Measurements from ENCODE around the gene SRSF10.
"Not testable (repeated sequence)": the region's sequence is repeated elsewhere in the genome, so short reads cannot be mapped to it uniquely, and the experiment has no call there.

Gene SRSF10

DNA sequence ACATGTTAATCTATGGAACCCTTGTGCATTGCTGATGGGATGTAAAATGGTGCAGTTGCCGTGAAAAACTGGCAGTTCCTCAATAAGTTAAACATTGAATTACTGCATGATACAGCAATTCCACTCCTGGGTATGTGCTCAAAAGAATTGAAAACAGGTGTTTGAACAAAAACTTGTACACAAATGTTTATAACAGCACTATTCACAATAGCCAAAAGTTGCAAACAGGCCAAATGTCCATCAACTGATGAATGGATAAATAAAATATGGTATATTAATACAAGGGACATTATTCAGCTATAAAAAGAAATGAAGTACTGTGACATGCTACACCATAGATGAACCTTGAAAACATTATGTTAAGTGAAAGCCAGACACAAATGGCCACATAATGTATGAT is 17.7 kb upstream of the SRSF10 start:
- DNase-seq (ENCODE audit: low spot score), result no peak

DNA sequence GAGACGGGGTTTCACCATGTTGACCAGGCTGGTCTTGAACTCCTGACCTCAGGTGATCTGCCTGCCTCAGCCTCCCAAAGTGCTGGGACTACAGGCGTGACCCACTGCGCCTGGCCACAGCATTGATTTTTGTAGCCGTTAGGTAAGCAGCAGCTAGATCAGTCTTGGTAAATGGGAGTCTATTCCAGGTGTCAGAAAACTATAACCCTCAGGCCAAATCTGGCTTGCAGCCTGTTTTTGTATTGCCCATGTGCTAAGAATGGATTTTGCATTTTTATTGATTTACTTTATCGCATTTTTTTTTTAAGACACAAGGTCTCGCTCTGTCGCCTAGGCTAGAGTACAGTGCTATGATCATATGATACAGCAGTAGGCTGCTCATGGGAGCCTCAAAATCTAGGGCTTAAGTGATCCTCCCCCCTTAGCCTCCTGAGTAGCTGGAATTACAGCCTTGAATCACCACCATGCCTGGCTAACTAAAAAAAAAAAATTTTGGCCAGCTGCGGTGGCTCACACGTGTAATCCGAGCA is 16.6 kb upstream of the SRSF10 start:
- DNase-seq (ENCODE audit: low spot score), result no peak

DNA sequence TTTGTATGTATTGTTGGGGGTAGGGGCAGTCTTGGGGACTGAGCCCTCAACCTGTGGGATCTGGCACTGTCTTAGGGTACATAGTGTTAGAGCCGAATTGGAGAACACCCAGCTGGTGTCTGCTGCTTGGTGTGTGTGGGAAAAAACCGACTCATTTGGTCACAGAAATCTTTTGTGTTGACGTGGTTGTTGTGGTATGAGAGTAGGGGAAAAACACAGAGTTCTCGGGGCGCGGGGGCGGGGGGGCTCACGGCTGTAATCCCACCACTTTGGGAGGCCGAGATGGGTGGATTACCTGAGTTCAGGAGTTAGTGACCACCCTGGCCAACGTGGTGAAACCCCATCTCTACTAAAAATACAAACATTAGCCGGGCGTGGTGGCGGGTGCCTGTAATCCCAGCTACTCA is 15.3 kb upstream of the SRSF10 start:
- DNase-seq (ENCODE audit: low spot score), result no peak

DNA sequence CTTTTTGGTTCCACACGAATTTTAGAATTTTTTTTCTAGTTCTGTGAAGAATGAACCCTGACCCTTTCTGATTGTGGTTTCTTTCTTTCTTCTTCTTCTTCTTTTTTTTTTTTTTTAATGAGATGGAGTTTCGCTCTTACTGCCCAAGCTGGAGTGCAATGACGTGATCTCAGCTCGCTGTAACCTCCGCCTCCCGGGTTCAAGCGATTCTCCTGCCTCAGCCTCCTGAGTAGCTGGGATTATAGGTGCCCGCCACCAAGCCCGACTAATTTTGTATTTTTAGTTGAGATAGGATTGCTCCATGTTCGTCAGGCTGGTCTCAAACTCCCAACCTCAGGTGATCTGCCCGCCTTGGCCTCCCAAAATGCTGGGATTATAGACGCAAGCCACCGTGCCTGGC is 11.9 kb upstream of the SRSF10 start:
- DNase-seq (ENCODE audit: low spot score), result not testable (repeated sequence)

DNA sequence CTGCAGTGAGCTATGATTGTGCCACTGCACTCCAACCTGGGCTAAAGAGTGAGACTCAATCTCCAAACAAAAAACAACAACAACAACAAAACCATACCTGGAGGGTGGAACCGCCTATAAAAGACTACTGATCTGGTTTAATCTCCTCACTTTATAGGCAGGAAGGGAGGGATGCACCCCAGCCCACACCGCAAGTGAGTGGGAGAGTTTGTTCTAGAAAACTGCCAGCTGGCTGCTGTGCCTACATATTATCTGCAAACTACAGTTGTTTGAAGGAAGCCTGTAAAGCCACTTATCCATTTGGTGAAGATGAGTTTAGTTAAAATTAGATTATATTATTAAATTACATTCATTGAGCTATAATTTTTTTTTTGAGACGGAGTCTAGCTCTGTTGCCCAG is 9.1 kb upstream of the SRSF10 start:
- no peak for DNase-seq (ENCODE audit: low spot score)

DNA sequence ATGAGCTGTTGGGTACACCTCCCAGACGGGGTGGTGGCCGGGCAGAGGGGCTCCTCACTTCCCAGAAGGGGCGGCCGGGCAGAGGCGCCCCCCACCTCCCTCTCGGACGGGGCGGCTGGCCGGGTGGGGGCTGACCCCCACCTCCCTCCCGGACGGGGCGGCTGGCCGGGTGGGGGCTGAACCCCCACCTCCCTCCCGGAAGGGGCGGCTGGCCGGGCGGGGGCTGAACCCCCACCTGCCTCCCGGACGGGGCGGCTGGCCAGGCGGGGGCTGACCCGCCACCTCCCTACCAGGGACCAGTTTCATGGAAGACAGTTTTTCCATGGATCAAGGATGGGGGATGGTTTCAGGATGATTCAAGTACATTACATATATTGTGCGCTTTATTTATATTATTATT is 6.9 kb upstream of the SRSF10 start:
- DNase-seq (ENCODE audit: low spot score), result not testable (repeated sequence)

DNA sequence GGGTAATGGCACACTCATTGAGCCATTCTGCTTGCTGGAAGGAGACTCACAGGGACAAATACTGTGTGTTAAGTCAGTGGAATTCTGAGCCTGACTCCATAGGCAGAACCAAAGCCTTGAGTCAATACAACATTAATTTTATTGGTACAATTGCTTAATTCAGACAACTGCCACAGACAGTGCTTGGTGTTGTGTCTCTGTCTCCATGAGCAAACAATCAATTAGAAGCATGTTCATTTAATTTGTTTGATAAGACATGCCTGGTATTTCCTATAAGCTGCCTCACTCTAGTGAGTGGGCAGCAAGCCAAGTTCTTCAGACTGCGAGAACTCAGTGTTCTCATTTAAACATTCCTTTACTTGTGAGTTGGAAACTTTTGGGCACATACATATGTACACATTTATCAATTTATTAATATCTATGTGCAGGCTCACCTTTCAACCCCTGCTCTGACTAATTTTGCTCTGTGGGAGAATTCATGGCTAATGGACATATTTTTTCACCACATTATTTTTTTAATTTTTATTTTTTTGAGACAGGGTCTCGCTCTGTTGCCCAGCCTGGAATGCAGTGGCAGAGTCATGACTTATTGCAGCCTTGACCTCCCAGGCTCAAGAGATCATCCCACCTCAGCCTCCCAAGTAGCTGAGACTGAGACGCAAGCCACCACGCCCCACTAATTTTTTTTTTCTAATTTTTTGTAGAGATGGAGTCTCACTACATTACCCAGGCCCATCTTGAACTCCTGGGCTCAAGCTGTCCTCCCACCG is 4.5 kb upstream of the SRSF10 start:
- DNase-seq (ENCODE audit: low spot score), result peak; percentile 72

DNA sequence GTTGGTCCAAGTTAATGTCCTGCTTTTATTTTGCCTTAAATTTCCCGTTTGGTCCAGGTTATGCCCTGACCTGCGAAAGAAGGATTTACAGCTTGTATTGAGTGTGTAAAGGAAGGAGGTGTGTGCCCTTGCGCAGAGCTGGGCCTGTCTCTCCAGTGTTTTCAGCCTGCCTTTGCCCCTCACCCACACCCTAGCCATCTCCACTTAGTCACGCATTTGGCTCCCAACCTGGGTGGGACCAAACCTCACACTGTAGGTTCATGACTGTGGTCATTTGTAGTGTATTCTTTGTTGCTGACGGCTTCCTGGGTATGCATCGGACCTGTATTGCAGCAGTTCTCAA is 572 bp upstream of the SRSF10 start:
- DNase-seq (ENCODE audit: low spot score), result peak; percentile 83

DNA sequence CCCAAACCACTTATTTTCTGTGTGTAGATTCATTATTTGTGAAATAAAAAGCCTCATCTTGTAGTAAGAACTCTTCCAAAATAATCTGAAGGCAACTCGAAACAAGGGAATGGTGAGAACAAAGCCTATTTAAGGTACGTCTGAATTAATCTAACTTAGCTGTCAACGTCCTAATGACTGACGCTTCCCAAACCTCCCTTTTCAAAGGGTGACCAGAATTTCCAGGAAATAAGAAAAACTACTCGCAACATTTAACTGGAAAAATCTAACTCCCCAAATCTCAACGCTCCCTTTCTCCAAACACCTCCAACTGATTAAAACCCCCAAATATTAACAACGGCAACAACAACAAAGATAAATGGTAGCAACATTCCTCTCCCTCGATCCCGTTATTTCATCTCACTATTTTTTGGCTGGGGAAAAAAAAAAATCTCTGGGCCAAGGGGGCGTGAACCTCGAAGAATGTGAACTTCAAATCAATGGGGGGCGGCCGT is 693 bp downstream of the SRSF10 start:
- peak; percentile 18 for DNase-seq (ENCODE audit: low spot score)

DNA sequence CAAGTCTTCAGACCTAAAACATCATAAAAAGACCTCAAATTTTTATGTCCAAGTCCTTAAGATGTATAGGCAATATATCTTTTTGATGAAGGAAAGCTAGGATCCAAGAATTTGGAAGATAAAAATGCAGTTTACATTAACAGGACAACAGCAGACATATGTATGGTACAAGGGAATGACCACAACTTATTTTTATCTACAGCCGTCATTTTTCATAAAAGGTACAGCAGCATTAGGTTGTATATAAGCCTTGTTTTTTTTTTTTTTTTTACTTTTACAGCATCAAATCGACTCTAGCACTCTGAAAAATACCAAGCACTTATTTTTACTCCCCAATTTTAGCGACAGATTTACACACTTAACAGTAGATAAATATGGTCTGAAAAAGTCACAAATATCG is 1.3 kb downstream of the SRSF10 start:
- DNase-seq (ENCODE audit: low spot score), result no peak

DNA sequence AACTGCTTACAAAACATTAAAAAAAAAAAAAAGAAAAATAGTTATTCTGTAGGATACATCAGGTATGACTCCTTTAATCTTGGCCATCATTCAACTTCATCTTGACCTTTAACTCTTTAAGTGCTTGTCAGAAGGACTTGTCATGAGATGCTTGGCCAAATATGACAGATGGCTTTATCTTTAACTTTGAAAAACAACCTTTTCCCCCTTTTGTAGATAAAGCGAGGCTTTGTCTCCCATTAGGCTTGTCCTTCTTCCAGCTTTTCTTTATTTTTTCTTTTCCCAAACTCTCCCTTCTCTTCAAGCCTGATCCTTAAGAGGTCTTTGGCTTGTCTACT is 2.3 kb downstream of the SRSF10 start:
- no peak for DNase-seq (ENCODE audit: low spot score)

DNA sequence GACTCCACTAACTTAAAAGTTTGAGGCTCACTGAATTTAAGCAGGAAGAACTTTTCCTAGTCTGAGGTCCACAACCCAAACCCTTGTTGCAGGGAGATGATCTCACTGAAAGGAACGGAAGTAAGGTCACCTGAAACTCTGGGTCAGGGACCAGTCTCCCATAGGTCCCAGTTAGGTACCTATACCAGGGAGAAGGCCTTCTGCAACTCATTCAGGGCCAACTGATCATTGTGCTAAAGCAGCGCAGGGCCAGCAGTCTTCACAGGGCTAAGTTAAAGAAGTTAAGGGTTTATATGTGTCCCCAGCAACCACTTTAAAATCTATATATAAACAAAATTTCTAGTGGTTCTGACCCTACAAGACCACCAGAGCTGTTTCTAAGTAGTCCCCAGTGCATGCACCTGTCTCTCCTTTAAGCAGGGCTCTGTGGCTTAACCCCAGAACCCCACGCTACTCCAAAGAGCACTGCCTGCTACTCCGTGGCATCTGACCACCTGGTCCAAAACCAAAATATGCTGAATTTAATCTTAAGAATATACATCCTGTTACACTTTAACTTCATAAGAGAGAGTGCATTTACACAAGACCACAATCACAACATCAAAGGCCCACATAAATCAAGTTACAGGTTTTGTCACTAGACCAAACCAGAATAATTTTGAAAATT is 2.8 kb downstream of the SRSF10 start:
- DNase-seq (ENCODE audit: low spot score), result peak; percentile 17

DNA sequence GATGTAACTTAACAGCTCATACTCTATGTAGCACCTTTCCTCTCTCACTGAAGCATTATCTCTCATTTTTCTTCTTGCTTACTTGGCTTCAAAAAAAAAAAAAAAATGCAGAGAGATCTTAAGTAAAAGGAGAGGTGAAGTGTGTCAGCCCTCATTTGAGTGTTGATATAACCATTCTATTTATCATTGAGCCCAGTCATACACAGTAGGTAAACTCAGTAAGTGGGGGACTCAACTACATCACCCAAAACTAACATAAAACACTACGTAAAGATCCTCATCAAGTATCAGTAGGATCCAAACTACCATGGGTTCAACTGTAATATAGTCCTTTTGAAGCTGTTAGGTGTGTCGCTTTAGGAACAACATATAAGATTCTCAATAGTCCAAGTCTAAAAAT is 12.3 kb downstream of the SRSF10 start:
- DNase-seq (ENCODE audit: low spot score), result no peak

DNA sequence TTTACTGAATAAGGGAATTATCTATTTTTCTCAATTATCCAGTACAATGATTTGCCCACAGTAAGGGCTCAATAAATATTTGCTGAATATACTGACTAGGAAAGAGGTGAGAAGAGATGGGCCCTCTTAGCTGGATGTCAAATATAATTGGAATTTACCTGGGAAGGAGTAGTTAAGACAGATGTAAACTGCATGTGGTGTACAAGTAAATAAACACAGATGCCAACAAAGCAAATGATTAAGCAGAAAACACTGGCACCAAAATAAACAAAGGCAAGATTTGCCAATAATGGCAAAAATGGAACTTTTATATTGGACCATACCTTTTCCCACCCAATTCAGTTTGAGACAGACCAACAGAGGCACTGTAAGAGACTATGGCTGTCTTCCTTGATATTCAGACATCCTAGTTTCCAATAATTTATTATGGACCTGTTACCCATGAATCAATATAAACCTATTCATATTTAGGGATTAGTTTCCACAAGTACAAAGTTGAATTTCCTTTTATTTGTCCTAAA is 13.1 kb downstream of the SRSF10 start:
- no peak for DNase-seq (ENCODE audit: low spot score)

DNA sequence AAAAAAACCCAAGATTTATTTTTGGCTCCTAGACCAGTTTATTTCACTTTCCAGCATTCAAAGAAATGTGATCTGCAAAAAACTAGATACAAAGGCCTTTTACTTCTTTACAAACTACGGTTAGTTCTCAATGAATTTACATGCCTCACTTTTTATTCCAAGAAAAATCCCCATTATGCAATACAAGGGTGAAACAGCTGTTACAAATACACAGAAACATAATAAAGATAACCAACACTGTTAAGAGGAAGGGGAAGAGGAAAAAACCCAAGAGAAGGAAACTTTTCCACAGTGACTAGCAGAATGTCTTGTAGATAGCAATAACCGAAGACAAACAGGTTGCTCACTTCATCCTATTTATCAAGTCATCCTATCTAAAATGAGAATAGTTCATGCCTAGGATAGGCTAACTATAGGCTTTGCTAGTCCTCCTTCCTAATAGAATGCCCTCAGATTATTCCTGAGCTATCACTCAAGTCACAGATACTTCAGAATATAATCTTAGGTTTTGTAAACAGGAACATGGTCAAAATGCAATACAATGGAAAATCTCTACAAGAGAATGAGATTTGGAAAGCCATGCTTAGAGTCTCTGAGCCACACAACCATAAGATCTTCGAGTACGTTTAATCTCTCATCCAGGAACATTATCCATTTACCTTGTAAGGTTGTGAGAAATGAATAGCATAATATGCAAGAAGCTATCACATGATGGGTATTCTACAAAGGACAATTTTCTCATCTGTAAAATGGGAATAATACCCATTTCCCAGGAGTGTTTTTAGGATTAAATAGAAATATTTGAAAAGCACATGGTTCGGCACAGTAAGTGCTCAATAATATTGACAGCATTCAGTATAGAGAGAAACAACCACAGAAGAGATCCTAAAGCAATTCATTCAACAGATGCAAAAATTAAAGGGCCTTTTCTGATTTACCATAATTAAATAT is 15.1 kb downstream of the SRSF10 start:
- DNase-seq (ENCODE audit: low spot score), result peak; percentile 19

DNA sequence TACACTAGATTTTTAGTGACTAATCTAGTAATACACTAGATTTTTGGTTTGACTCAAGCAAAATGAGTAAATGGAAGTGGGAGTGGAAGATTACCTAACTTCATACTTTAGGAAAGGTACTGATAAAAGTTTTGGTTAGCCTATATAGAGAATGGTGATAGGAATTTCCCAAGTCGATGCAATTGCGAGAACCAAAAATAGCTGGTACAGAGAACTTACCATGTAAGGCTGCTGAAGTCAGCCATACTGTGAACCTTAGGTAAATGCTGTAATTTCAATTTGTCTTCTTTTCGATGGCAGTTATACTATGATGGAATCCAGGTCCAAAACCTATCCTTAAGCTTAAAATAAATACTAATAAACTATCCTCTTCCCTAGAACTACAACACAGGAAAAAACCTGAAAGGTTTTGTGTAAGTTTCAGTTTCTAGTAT is 15.9 kb downstream of the SRSF10 start:
- peak; percentile 27 for DNase-seq (ENCODE audit: low spot score)

DNA sequence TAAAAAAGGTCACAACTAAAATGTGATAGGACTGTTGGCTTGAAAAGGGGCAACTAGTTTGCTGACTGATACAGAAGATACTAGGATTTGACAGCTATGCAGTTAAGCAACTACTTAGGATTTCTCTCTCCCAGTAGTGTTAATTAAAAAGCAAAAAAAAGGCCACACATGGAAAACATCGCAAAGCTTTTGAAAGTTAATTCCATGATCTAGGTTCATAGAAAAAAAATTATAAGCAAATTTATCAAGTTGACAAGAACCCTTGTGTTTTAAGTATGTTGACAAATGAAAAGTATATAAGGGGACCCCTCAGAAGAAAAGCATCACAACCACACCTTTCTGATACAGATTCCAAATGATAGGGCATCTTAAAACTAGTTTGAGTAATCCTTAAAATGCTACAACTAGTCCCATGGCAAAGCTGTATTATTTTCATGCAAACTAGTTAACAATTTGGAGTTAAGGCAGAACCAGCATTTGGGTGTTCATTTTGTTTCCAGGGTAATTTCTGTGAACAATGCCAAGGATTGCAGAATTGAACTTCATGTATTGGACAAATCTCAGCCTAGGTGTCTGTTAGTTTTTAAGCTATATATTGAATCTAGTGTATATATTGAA is 16.4 kb downstream of the SRSF10 start:
- DNase-seq (ENCODE audit: low spot score), result peak; percentile 14

DNA sequence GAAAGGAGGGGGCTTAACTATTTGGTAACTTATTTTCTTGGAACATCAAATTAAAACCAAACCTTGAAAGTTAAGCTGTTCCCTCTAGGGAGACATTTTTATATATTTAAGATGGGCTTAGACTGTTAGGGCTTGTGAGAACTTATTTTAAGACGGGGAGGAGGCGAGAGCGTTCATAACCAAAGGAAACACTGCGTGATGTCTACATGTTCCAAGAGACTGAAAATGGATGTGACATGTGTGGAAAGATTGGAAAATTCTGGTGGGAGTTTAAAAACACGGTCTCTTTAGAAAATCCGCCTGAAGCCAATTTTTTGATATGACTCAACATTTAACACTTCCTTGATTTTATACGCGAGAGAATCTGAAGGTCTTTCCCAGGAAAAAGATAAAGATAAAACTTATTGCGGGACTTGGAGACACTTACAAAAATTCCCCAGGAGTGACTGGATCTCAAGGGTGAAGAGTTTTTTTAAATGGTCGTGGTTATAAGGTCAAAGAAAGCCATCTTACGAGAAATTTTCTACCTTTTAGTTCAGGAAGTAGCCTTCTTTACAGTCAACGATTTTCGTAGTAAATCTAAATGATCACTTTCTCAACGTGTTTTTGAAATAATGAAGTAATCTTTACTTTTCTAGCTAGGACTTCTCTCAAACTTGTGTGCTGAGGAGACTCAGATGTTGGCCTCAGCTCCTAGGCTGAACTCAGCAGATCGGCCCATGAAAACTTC is 19.7 kb downstream of the SRSF10 start:
- DNase-seq (ENCODE audit: low spot score), result peak; percentile 35

DNA sequence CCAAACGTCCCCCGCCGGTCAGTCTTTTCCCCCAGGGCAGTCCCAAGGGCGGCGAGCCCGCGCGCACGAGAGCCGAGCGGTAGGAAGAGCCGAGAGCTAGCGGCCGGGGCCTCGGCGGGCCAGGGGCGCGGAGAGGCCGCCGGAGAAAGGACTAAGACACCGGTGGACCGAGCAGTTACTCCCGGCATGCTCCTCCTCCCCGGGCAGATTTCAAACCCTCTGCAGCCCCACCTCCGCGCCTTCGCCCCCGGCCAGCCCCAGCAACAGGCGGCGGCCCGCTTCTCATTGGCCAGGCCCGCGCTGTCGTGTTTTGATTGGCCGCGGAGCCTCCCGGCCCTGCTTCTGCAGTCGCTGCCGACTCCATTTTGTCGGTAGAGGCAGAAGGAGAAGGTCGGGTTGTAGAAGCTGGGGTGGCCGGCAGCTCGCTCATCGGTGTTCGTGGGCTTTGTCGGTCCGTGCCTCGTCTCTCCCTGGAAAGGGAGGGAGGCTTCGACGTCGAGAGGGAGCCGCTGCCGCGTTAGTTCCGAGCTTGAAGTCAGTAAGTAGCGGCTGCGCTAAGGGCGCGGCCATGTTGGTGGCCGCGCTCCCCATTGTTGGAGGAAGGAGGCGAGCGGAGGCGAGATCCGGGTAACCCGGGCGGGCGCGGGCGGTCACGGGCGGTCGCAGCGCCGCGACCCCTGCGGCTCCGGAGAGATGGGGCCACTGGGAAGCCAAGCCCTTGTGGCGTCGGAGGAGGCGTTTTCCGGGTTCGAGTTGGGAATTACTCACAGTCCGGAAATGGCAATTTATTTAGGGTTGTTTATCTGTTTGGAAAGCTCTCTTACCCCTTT is 20.5 kb downstream of the SRSF10 start, which contains the start of gene PNRC2:
PNRC2 (plus strand) TSS at position 368 of the 830 bp plus-strand sequence. CDS start 1,630 bp downstream, outside the sequence.
- peak; percentile 97 for DNase-seq (ENCODE audit: low spot score)
